SK-N-MC (cell line): ENCODE measurements around the gene PTAR1.

ENCODE experiments used
- EZH2 ChIP-seq: fragments of 200-600 bp; sonication (generic); IDR thresholded peaks from one replicate; pipeline ENCODE4 v1.6.1; 2017; ENCODE audit warnings: antibody characterized with exemption
- FOXP2 ChIP-seq: optimal IDR thresholded peaks from 2 replicates; pipeline ENCODE3; 2011; ENCODE audit warnings: mild to moderate bottlenecking, moderate library complexity; ENCODE audit not compliant: insufficient read depth; ENCODE audit errors: extremely low read length, control extremely low read depth
- POLR2AphosphoS5 ChIP-seq: IDR thresholded peaks from 2 replicates; pipeline ENCODE4 v1.6.1; 2012; ENCODE audit warnings: mild to moderate bottlenecking, low read depth, low read length, borderline replicate concordance

DNA sequence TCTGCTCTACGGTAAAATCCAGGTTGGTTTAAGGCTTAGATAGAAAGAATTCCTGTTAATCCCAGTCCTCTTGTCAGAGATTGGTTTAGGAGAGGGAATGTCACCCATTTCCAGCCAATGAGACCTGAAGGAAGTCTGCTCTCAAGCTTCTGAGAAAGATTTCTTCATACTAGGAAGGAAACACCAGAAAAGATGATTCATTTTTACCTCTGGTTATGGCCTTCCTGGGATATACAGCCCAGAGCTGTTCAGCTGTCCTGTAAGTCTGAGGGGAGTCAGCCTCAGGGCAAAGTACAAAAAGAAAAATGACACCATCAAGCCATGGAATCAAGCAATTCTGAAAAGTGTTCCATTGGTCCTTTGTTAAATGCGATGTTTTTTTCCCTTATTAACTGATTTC lies 42.2 kb upstream of the PTAR1 start:
- TF ChIP-seq EZH2 = no peak
- TF ChIP-seq POLR2AphosphoS5 = no peak
- TF ChIP-seq FOXP2 = no peak
